Pancreas (tissue), 10 donors: ENCODE measurements around the gene CBX3. TPM values are rescaled to one million over a fixed set of nuclear protein-coding genes. Genes with fewer than 3 reads are reported as not detected.
"Not testable (repeated sequence)": the region's sequence is repeated elsewhere in the genome, so short reads cannot be mapped to it uniquely, and the experiment has no call there.

Experiments used
- ATAC-seq, 4 donors: fragments of 200-7000 bp; cut with Tn5 transposase; one replicate each; pipeline versions ENCODE4 v1.8.0 to v1.9.1; 2020; ENCODE audit warnings: mild to moderate bottlenecking in 4 of 4, moderate library complexity in 4 of 4
- DNase-seq, 6 donors: peaks; one replicate each; pipeline ENCODE4 v3.0.0-alpha.2; 2020
- FAIRE-seq: peaks from 2 replicates; lab custom pipeline; 2012; peaks lifted over from hg19 to GRCh38; lab: Jason Lieb, UNC
- H3K27ac ChIP-seq, 4 donors: fragments of 200-600 bp; sonication (generic); 1 replicate in 3 of 4; 2 replicates in 1 of 4; pipeline versions ENCODE4 v1.5.0 to v1.8.0; 2020
- H3K27me3 ChIP-seq, 4 donors: fragments of 200-600 bp; one replicate each; pipeline ENCODE4 v1.8.0; 2021
- H3K36me3 ChIP-seq, 3 donors: fragments of 200-600 bp; sonication (generic) in 1 of 3; one replicate each; pipeline versions ENCODE4 v1.5.0 to v1.8.0; 2020 to 2021
- H3K4me1 ChIP-seq, 3 donors: fragments of 200-600 bp; one replicate each; pipeline ENCODE4 v1.8.0; 2021
- H3K4me3 ChIP-seq, 4 donors: fragments of 200-600 bp; sonication (generic) in 2 of 4; one replicate each; pipeline versions ENCODE4 v1.5.0 to v1.8.0; 2020 to 2021
- H3K9me3 ChIP-seq, 4 donors: fragments of 200-600 bp; one replicate each; pipeline ENCODE4 v1.8.0; 2021
- WGBS, 2 donors: extraction: QIAGEN DNeasy Blood & Tissue Kit; methylation state at CpG; one replicate each; pipeline ENCODE4 v1.1.7; 2013; 5-methylcytosine and 5-hydroxymethylcytosine counted together
- intact Hi-C, 3 donors: fragments of 100-400 bp; cut with DNase I; formaldehyde crosslinking; loops; one replicate each; pipeline versions ENCODE4 v1.11.1 to v1.14.2; 2022
- polyA plus RNA-seq, 2 donors: library from polyadenylated mRNA; stranded (reverse); fragments of 200-250 nt; gene quantifications; one replicate each; pipeline ENCODE4 v1.2.3, GENCODE V29; 2013
- total RNA-seq, 6 donors: library from RNA; stranded (reverse); fragmentation: NEBNext Ultra II Directional in 4 of 6; extraction: Animal tissue kit (Norgen Biotek cat#: 25700) in 4 of 6; gene quantifications; one replicate each; pipeline versions ENCODE4 v1.2.1 to v1.2.4, GENCODE V29; 2021 to 2023
- TF ChIP-seq, protein P1 (sequence below), 4 donors: fragments of 200-600 bp; sonication (generic) in 3 of 4; IDR thresholded peaks; one replicate each; pipeline versions ENCODE4 v1.5.0 to v1.8.0; 2021; ENCODE audit warnings: antibody characterized with exemption in 4 of 4
- donor health status: healthy with polysubstance abuse.
- donor health status: DM: no; HTN: no; CAD: no; lungs with moderate emphysema.
- donor health status: DM: no; HTN: no; CAD: no.
- donor health status: control.
- donor health status: control.
- donor health status: Bipolar disorder and iron deficiency.
- donor health status: DM: yes; HTN: yes; CAD: no.
- donor health status: DM: no; HTN: no; CAD: no.
- donor health status: DM: no; HTN: no; CAD: no.
- donor health status: DM: yes; HTN: yes; CAD: no.

The CBX3 gene
- total and polyA plus RNA-seq, 8 donors = 22.0 to 60.7 (median 36.0) TPM

DNA sequence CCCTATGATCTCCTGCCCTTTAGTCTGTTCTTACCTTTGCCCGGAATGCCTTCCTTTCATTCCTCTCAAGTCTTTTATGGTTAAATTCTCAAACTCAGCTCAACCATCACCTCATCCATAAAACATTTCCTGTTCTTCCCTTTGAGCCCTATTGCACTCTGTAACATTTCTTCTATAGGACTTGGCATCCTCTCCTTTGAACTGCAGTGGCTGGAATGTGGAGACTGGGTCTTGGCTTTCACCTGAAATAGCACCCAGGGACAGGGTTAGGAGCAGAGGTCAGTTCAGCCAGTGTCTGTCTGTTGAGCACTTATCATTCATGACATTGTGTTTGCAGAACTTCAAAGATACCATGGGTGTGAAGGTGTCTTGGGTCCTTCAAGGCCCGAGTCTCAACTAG lies 42.3 kb upstream of the CBX3 start:
- TF ChIP-seq, protein P1, sequence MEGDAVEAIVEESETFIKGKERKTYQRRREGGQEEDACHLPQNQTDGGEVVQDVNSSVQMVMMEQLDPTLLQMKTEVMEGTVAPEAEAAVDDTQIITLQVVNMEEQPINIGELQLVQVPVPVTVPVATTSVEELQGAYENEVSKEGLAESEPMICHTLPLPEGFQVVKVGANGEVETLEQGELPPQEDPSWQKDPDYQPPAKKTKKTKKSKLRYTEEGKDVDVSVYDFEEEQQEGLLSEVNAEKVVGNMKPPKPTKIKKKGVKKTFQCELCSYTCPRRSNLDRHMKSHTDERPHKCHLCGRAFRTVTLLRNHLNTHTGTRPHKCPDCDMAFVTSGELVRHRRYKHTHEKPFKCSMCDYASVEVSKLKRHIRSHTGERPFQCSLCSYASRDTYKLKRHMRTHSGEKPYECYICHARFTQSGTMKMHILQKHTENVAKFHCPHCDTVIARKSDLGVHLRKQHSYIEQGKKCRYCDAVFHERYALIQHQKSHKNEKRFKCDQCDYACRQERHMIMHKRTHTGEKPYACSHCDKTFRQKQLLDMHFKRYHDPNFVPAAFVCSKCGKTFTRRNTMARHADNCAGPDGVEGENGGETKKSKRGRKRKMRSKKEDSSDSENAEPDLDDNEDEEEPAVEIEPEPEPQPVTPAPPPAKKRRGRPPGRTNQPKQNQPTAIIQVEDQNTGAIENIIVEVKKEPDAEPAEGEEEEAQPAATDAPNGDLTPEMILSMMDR (IDR thresholded peaks at IDR 0.05) = no peak
- 58 to 64% methylated on average over 2 of the region's 2 CpGs for WGBS, 2 donors
- intact Hi-C loops = no loop called here
- H3K36me3 ChIP-seq = no peaks in the 10 kb centered on the region
- no peaks in the 10 kb centered on the region for H3K27me3 ChIP-seq
- ATAC-seq (no peak), FAIRE-seq (no peak), DNase-seq (no peak)
- H3K27ac ChIP-seq = no peak overlapping the region
- H3K4me1 ChIP-seq = peaks cover 0 to 16% (median 0%) of the 10 kb centered on the region in 3 donors
- no peaks in the 10 kb centered on the region for H3K9me3 ChIP-seq
- no peak overlapping the region for H3K4me3 ChIP-seq

DNA sequence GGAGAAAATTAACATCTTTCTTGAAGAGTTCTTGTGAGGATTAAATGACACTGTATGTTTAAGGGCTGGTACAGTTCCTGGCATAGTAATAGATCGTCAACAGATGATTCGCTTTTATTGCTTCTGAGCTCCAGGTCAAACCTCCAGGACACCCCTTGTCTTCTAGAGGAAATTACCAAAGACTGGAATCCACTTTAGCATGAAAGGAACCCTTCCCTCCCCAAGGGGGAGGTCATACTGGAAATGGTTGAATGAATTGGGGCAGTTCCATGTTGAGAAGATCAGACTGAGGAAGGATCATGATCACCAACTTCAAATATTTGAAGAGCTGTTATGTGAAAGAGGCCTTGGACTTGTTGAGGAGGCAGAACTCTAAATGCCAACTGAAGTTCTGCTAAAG lies 40.6 kb upstream of the CBX3 start:
- TF ChIP-seq, protein P1 (IDR thresholded peaks at IDR 0.05) = no peak
- Histone ChIP-seq H3K27ac (no peak overlapping the region), H3K4me1 (peaks cover 0 to 8% (median 0%) of the 10 kb centered on the region in 3 donors), H3K27me3 (no peaks in the 10 kb centered on the region), H3K36me3 (no peaks in the 10 kb centered on the region), H3K4me3 (no peak overlapping the region), H3K9me3 (no peaks in the 10 kb centered on the region)
- ATAC-seq (no peak), DNase-seq (no peak), FAIRE-seq (no peak)
- WGBS, 2 donors = 91 to 92% methylated on average over 2 of the region's 2 CpGs
- intact Hi-C loops = no loop called here

DNA sequence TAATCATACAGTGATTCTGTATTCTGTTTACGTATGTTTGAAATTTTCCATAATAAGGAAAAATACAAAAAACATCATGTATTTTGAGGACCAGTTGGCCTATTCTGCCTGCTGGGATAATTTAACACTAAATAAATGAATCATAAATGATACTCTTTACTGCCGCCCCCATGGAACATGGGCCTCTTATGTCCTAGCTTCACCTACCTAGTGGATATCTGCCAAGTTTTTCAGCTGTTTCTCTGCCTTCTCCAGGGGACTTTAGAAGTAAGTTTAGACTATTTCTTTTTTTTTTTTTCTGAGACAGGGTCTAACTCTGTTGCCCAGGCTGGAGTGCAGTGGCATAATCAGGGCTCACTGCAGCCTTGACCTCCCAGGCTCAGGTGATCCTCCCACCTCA lies 39.1 kb upstream of the CBX3 start:
- TF ChIP-seq, protein P1 (IDR thresholded peaks at IDR 0.05) = no peak
- H3K36me3 ChIP-seq = no peaks in the 10 kb centered on the region
- FAIRE-seq (no peak), ATAC-seq (no peak), DNase-seq (no peak)
- no peak overlapping the region for H3K27ac ChIP-seq
- H3K27me3 ChIP-seq = no peaks in the 10 kb centered on the region
- peaks cover 0 to 7% (median 1%) of the 10 kb centered on the region in 3 donors for H3K4me1 ChIP-seq
- 92 to 93% methylated on average over 2 of the region's 2 CpGs for WGBS, 2 donors
- no peaks in the 10 kb centered on the region for H3K9me3 ChIP-seq
- intact Hi-C loops = no loop called here
- H3K4me3 ChIP-seq = no peak overlapping the region

DNA sequence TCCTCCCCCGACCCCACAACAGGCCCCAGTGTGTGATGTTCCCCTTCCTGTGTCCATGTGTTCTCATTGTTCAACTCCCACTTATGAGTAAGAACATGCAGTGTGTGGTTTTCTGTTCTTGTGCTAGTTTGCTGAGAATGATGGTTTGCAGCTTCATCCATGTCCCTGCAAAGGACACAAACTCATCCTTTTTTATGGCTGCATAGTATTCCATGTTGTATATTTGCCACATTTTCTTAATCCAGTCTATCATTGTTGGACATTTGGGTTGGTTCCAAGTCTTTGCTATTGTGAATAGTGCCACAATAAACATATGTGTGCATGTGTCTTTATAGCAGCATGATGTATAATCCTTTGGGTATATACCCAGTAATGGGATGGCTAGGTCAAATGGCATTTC lies 37.7 kb upstream of the CBX3 start:
- ATAC-seq, H3K9me3 ChIP-seq, H3K27ac ChIP-seq, H3K4me3 ChIP-seq, FAIRE-seq, DNase-seq, intact Hi-C loops, H3K27me3 ChIP-seq, H3K36me3 ChIP-seq: not testable (repeated sequence)
- WGBS, 2 donors = 61 to 82% methylated on average over 1 of the region's 1 CpG
- H3K4me1 ChIP-seq = peaks cover 0 to 11% (median 6%) of the 10 kb centered on the region in 3 donors

DNA sequence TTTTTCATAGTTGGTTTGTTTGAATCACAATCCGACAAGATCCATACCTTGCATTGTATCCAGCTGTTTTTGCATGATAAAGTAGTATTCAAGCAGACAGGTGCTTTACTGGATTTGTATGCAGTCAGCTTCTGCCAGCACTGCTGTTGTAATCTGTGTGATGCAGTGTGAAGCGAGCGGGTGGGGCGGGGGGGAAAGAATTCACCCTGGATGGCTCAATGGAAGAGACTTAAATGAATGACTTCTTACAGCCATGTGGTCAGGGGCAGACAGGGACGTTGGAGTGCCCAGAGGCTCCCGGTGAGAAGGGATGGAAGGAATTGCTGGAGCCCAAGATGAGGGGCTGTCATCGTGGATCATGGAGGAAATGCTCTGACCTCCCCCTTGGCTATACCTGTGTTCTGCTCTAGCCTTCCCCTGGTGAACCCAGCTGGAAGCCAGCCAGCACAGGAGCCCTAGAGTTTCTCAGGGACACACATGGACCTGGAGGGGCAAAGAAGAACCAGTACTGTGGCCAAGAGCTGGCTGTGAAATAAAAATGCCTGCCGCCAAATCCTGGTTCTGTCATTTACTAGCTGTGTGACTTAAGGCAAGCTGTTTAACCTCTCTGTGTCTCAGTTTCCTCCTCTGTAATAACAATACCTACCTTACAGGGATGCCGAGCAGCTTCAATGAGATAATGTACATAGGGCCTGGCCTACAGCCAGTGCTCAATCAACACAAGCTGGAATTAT lies 35.4 kb upstream of the CBX3 start:
- ATAC-seq (no peak), DNase-seq (no peak), FAIRE-seq (no peak)
- Histone ChIP-seq H3K4me1 (peaks cover 0 to 11% (median 6%) of the 10 kb centered on the region in 3 donors), H3K9me3 (no peaks in the 10 kb centered on the region), H3K4me3 (no peak overlapping the region), H3K27me3 (no peaks in the 10 kb centered on the region), H3K36me3 (no peaks in the 10 kb centered on the region), H3K27ac (no peak overlapping the region)
- 78 to 79% methylated on average over 9 of the region's 9 CpGs for WGBS, 2 donors
- intact Hi-C loops = no loop called here
- TF ChIP-seq, protein P1 (IDR thresholded peaks at IDR 0.05) = no peak
